Thyroid gland (tissue), 4 donors: ENCODE measurements around the gene IQGAP1. TPM values are rescaled to one million over a fixed set of nuclear protein-coding genes. Genes with fewer than 3 reads are reported as not detected.
A peak's percentile ranks its signal among the peaks of the same experiment; 100 is the strongest.

Source experiments
- DNase-seq, 2 donors: peaks; one replicate each; pipeline ENCODE4 v3.0.0-alpha.2; 2019
- H3K27ac ChIP-seq, 3 donors: fragments of 200-600 bp; sonication (generic); 1 replicate in 2 of 3; 2 replicates in 1 of 3; pipeline ENCODE4 v1.5.1; 2016 to 2019; ENCODE audit warnings: mild to moderate bottlenecking in 1 of 3, moderate library complexity in 1 of 3
- H3K27me3 ChIP-seq: fragments of 200-600 bp; sonication (generic); one replicate; pipeline ENCODE4 v1.5.1; 2019
- H3K36me3 ChIP-seq, 2 donors: fragments of 200-600 bp; sonication (generic); one replicate each; pipeline ENCODE4 v1.5.1; 2016 to 2019
- H3K4me1 ChIP-seq, 2 donors: fragments of 200-600 bp; sonication (generic); one replicate each; pipeline ENCODE4 v1.5.1; 2017 to 2019
- H3K4me3 ChIP-seq, 3 donors: fragments of 200-600 bp; sonication (generic); replicated peaks in 1 of 3; 1 replicate in 2 of 3; 2 replicates in 1 of 3; pipeline ENCODE4 v1.5.1; 2016; ENCODE audit warnings: mild to moderate bottlenecking in 1 of 3
- H3K9me3 ChIP-seq: fragments of 200-600 bp; sonication (generic); one replicate; pipeline ENCODE4 v1.5.1; 2017
- CTCF ChIP-seq, 6 experiments: fragments of 200-600 bp in 3 of 6; fragments of 450-650 bp in 3 of 6; sonication (generic) in 3 of 6; IDR thresholded peaks; one replicate each; pipeline ENCODE4 v1.5.1; 2016 to 2019; ENCODE audit warnings: antibody characterized with exemption in 6 of 6, mild to moderate bottlenecking in 2 of 6, inconsistent platforms in 1 of 6, moderate library complexity in 1 of 6
- POLR2A ChIP-seq, 2 donors: fragments of 450-650 bp; IDR thresholded peaks; one replicate each; pipeline ENCODE4 v1.6.1; 2017; ENCODE audit warnings: antibody characterized with exemption in 2 of 2, mild to moderate bottlenecking in 2 of 2, moderate library complexity in 1 of 2
- WGBS, 2 donors: methylation state at CpG; one replicate each; pipeline ENCODE4 v1.1.5; 2017; 5-methylcytosine and 5-hydroxymethylcytosine counted together
- intact Hi-C: fragments of 100-400 bp; cut with DNase I; formaldehyde crosslinking; loops from one replicate; pipeline ENCODE4 v1.15.1; 2023
- total RNA-seq, 4 donors: library from RNA; depleted of rRNA; stranded (reverse); fragments of >200 nt; gene quantifications; one replicate each; pipeline ENCODE4 v1.2.3, GENCODE V29; 2016

The IQGAP1 gene
- total RNA-seq, 4 donors from 2014 or later: 222 to 290 (median 247) TPM

GRCh38 chr15:90400759-90401314, 12.8 kb downstream of the IQGAP1 start:
- WGBS, 2 donors: 5 to 8% methylated on average over 7 of the region's 7 CpGs
- Histone ChIP-seq H3K27me3 (no peaks in the 10 kb centered on the region), H3K4me1 (peaks cover 78 to 80% of the 10 kb centered on the region in 2 donors), H3K4me3 (no peak overlapping the region), H3K27ac (peak overlapping the region; percentile 86 to 99 (median 92)), H3K9me3 (no peaks in the 10 kb centered on the region), H3K36me3 (no peaks in the 10 kb centered on the region)
- intact Hi-C loops: no loop called here
- DNase-seq: peak; percentile 83 to 85
- TF ChIP-seq CTCF (IDR thresholded peaks at IDR 0.05) (no peak), POLR2A (IDR thresholded peaks at IDR 0.05) (peak in 1 of 2 donors; percentile 65)

- H3K4me3 ChIP-seq: no peak overlapping the region
These were observed 13.5 kb downstream of the IQGAP1 start for GRCh38 chr15:90401495-90401894.

GRCh38 chr15:90402223-90402622, 14.2 kb downstream of the IQGAP1 start:
- DNase-seq: peak; percentile 58 to 65
- Histone ChIP-seq H3K27me3 (no peaks in the 10 kb centered on the region), H3K4me3 (no peak overlapping the region), H3K9me3 (no peaks in the 10 kb centered on the region), H3K27ac (peak overlapping the region; percentile 86 to 99 (median 92)), H3K4me1 (peaks cover 69 to 79% of the 10 kb centered on the region in 2 donors), H3K36me3 (no peaks in the 10 kb centered on the region)
- intact Hi-C loops: no loop called here
- peak in 1 of 2 donors; percentile 18 for TF ChIP-seq POLR2A (IDR thresholded peaks at IDR 0.05)
- TF ChIP-seq CTCF (IDR thresholded peaks at IDR 0.05): no peak

More at GRCh38 chr15:90401495-90401894, 13.5 kb downstream of the IQGAP1 start:
- no peaks in the 10 kb centered on the region for H3K9me3 ChIP-seq
- intact Hi-C loops: no loop called here
- no peak for DNase-seq
- H3K4me1 ChIP-seq: peaks cover 75 to 80% of the 10 kb centered on the region in 2 donors
- H3K27me3 ChIP-seq: no peaks in the 10 kb centered on the region
- no peaks in the 10 kb centered on the region for H3K36me3 ChIP-seq
- TF ChIP-seq POLR2A (IDR thresholded peaks at IDR 0.05) (no peak), CTCF (IDR thresholded peaks at IDR 0.05) (no peak)
- peak overlapping the region; percentile 86 to 99 (median 92) for H3K27ac ChIP-seq
- WGBS, 2 donors: 4 to 8% methylated on average over 1 of the region's 1 CpG

GRCh38 chr15:90402767-90403166, 14.7 kb downstream of the IQGAP1 start:
- no peaks in the 10 kb centered on the region for H3K27me3 ChIP-seq
- peaks cover 74 to 83% of the 10 kb centered on the region in 2 donors for H3K4me1 ChIP-seq
- 79 to 88% methylated on average over 3 of the region's 3 CpGs for WGBS, 2 donors
- no peak for TF ChIP-seq CTCF (IDR thresholded peaks at IDR 0.05)
- no peak for TF ChIP-seq POLR2A (IDR thresholded peaks at IDR 0.05)
- no peak for DNase-seq
- no peaks in the 10 kb centered on the region for H3K9me3 ChIP-seq
- intact Hi-C loops: no loop called here
- no peak overlapping the region for H3K4me3 ChIP-seq
- no peaks in the 10 kb centered on the region for H3K36me3 ChIP-seq
- H3K27ac ChIP-seq: peak overlapping the region; percentile 86 to 99 (median 92)

- no peaks in the 10 kb centered on the region for H3K27me3 ChIP-seq
- whole genome bisulfite sequencing, 2 donors: 65 to 74% methylated on average over 3 of the region's 3 CpGs
- no peak for DNase-seq
- TF ChIP-seq CTCF (IDR thresholded peaks at IDR 0.05) (no peak), POLR2A (IDR thresholded peaks at IDR 0.05) (no peak)
- H3K36me3 ChIP-seq: no peaks in the 10 kb centered on the region
- intact Hi-C loops: no loop called here
- H3K4me3 ChIP-seq: no peak overlapping the region
- no peaks in the 10 kb centered on the region for H3K9me3 ChIP-seq
- H3K27ac ChIP-seq: peak overlapping the region; percentile 5 to 92 (median 86)
- peaks cover 57 to 76% of the 10 kb centered on the region in 2 donors for H3K4me1 ChIP-seq
These were observed 17.1 kb downstream of the IQGAP1 start for GRCh38 chr15:90405055-90405607.
